ENCODE measurements around the gene CDKAL1. TPM values are rescaled to one million over a fixed set of nuclear protein-coding genes. Genes with fewer than 3 reads are reported as not detected.

Gene CDKAL1
- total and polyA plus RNA-seq, 2 of the 13 experiments (the other 11 are each of a cell fraction or from before 2014, with no cell fraction given): 9.5 to 27.7 TPM

DNA sequence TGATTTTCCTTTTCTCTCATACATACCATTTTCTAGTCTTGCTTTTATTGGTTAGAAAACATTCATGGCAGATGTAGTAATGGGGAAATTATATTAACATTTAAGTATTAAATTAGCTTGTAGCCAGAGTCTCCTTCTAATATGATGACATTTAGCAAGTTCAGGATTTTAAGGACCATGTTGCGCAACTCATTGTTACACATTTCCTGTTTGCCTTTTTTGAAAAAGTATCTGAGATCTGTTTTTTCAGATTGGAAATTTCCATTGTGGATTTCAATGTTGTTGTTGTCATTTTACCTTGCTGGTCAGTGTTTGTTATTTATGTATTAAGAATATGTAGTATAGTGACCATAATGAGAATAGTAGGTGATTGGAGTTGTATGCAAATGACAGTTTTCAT lies 38.7 kb downstream of the CDKAL1 start (continued):
- TF ChIP-seq MED1 (CRISPR knock-in tag; IDR thresholded peaks at IDR 0.05) (0 out of 2 replicates have a peak, but pooled peaks have one; percentile 13), SRSF9 (IDR thresholded peaks at IDR 0.05; ENCODE audit: borderline replicate concordance, insufficient read depth, low read depth, low read length, poor library complexity, severe bottlenecking) (no peak), MAZ (IDR thresholded peaks at IDR 0.05; ENCODE audit: borderline replicate concordance, low read depth, low read length) (no peak), MAZ (CRISPR knock-in tag; IDR thresholded peaks at IDR 0.05; ENCODE audit: low read depth) (no peak), TERF1 (CRISPR knock-in tag; IDR thresholded peaks at IDR 0.05) (no peak), ZNF713 (CRISPR knock-in tag; IDR thresholded peaks at IDR 0.05) (no peak), ARHGAP35 (CRISPR knock-in tag; IDR thresholded peaks at IDR 0.05; ENCODE audit: borderline replicate concordance) (no peak), ZMYM4 (CRISPR knock-in tag; IDR thresholded peaks at IDR 0.05) (peak; percentile 49; the same call in 1 of the 2 replicates), MAFK (conservative IDR thresholded peaks at IDR 0.05 in 1 of 2, IDR thresholded peaks at IDR 0.05 in 1 of 2; ENCODE audit: low read length in 2 of 2) (no peak), PRMT3 (CRISPR knock-in tag; IDR thresholded peaks at IDR 0.05; ENCODE audit: borderline replicate concordance, low read depth) (no peak), SAFB2 (CRISPR knock-in tag; IDR thresholded peaks at IDR 0.05; ENCODE audit: borderline replicate concordance, low read depth) (no peak), ATM (IDR thresholded peaks at IDR 0.05; ENCODE audit: borderline replicate concordance) (no peak), ZNF674 (CRISPR knock-in tag; IDR thresholded peaks at IDR 0.05; ENCODE audit: low read depth) (no peak), ZNF331 (CRISPR knock-in tag; IDR thresholded peaks at IDR 0.05) (peak; percentile 69), HNRNPL (IDR thresholded peaks at IDR 0.05; ENCODE audit: low read depth, low read length) (no peak), ZNF883 (CRISPR knock-in tag; IDR thresholded peaks at IDR 0.05; ENCODE audit: not compliant biosample characterization) (no peak), CENPX (CRISPR knock-in tag; IDR thresholded peaks at IDR 0.05) (no peak), FOSL1 (CRISPR knock-in tag; IDR thresholded peaks at IDR 0.05; ENCODE audit: borderline replicate concordance) (no peak)
- TF ChIP-seq, protein P1, sequence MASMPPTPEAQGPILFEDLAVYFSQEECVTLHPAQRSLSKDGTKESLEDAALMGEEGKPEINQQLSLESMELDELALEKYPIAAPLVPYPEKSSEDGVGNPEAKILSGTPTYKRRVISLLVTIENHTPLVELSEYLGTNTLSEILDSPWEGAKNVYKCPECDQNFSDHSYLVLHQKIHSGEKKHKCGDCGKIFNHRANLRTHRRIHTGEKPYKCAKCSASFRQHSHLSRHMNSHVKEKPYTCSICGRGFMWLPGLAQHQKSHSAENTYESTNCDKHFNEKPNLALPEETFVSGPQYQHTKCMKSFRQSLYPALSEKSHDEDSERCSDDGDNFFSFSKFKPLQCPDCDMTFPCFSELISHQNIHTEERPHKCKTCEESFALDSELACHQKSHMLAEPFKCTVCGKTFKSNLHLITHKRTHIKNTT (CRISPR knock-in tag; IDR thresholded peaks at IDR 0.05): no peak
- TF ChIP-seq, protein P2, sequence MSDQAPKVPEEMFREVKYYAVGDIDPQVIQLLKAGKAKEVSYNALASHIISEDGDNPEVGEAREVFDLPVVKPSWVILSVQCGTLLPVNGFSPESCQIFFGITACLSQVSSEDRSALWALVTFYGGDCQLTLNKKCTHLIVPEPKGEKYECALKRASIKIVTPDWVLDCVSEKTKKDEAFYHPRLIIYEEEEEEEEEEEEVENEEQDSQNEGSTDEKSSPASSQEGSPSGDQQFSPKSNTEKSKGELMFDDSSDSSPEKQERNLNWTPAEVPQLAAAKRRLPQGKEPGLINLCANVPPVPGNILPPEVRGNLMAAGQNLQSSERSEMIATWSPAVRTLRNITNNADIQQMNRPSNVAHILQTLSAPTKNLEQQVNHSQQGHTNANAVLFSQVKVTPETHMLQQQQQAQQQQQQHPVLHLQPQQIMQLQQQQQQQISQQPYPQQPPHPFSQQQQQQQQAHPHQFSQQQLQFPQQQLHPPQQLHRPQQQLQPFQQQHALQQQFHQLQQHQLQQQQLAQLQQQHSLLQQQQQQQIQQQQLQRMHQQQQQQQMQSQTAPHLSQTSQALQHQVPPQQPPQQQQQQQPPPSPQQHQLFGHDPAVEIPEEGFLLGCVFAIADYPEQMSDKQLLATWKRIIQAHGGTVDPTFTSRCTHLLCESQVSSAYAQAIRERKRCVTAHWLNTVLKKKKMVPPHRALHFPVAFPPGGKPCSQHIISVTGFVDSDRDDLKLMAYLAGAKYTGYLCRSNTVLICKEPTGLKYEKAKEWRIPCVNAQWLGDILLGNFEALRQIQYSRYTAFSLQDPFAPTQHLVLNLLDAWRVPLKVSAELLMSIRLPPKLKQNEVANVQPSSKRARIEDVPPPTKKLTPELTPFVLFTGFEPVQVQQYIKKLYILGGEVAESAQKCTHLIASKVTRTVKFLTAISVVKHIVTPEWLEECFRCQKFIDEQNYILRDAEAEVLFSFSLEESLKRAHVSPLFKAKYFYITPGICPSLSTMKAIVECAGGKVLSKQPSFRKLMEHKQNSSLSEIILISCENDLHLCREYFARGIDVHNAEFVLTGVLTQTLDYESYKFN (CRISPR knock-in tag; conservative IDR thresholded peaks at IDR 0.05): 0 out of 2 replicates have a peak, but pooled peaks have one; percentile 40
- TF ChIP-seq, protein P3, sequence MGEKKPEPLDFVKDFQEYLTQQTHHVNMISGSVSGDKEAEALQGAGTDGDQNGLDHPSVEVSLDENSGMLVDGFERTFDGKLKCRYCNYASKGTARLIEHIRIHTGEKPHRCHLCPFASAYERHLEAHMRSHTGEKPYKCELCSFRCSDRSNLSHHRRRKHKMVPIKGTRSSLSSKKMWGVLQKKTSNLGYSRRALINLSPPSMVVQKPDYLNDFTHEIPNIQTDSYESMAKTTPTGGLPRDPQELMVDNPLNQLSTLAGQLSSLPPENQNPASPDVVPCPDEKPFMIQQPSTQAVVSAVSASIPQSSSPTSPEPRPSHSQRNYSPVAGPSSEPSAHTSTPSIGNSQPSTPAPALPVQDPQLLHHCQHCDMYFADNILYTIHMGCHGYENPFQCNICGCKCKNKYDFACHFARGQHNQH (CRISPR knock-in tag; IDR thresholded peaks at IDR 0.05): no peak
- TF ChIP-seq, protein P4, sequence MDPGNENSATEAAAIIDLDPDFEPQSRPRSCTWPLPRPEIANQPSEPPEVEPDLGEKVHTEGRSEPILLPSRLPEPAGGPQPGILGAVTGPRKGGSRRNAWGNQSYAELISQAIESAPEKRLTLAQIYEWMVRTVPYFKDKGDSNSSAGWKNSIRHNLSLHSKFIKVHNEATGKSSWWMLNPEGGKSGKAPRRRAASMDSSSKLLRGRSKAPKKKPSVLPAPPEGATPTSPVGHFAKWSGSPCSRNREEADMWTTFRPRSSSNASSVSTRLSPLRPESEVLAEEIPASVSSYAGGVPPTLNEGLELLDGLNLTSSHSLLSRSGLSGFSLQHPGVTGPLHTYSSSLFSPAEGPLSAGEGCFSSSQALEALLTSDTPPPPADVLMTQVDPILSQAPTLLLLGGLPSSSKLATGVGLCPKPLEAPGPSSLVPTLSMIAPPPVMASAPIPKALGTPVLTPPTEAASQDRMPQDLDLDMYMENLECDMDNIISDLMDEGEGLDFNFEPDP (CRISPR knock-in tag; conservative IDR thresholded peaks at IDR 0.05): no peak
